Astrocyte of the spinal cord (primary cell): ENCODE measurements around the gene DOCK3.

Experiments
- DNase-seq: peaks from one replicate; pipeline ENCODE4 v3.0.0; 2011; ENCODE audit warnings: low read depth, low spot score
- H3K4me3 ChIP-seq: 2 replicates; pipeline ENCODE4 v1.5.1; 2011; ENCODE audit warnings: low read depth, mild to moderate bottlenecking, low read length, moderate library complexity
- in situ Hi-C: cut with HindIII; loops from 2 replicates; pipeline ENCODE4 v1.10.0; 2017; ENCODE audit warnings: low sequenced_read_pairs
- TF ChIP-seq, protein P1 (sequence below): IDR thresholded peaks from 2 replicates; pipeline ENCODE4 v1.5.1; 2012; ENCODE audit warnings: low read depth, mild to moderate bottlenecking, low read length, inconsistent platforms

Gene DOCK3

DNA sequence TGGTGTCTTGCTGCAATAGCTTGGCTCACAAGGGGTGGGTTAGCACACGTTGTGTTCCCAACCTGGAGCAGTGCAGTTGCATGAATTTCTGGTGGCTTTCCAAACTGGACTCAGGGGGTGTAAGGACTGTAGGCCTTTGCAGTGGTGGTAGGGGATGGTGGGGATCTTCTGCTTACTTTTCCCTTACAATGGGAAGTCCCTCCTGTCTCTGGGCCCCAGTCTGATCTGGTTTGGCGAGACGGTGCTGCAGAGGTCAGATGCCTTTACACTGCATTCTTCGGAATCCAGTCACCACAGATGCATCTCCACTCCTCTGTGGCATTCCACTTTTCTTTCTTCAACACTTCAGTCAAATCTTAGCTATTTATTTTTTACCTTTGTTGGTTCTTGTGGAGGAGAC is 132.1 kb downstream of the DOCK3 start:
- no peak overlapping the region for H3K4me3 ChIP-seq
- TF ChIP-seq, protein P1, sequence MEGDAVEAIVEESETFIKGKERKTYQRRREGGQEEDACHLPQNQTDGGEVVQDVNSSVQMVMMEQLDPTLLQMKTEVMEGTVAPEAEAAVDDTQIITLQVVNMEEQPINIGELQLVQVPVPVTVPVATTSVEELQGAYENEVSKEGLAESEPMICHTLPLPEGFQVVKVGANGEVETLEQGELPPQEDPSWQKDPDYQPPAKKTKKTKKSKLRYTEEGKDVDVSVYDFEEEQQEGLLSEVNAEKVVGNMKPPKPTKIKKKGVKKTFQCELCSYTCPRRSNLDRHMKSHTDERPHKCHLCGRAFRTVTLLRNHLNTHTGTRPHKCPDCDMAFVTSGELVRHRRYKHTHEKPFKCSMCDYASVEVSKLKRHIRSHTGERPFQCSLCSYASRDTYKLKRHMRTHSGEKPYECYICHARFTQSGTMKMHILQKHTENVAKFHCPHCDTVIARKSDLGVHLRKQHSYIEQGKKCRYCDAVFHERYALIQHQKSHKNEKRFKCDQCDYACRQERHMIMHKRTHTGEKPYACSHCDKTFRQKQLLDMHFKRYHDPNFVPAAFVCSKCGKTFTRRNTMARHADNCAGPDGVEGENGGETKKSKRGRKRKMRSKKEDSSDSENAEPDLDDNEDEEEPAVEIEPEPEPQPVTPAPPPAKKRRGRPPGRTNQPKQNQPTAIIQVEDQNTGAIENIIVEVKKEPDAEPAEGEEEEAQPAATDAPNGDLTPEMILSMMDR, result no peak
- in situ Hi-C loops, result no loop called here
- DNase-seq, result no peak

DNA sequence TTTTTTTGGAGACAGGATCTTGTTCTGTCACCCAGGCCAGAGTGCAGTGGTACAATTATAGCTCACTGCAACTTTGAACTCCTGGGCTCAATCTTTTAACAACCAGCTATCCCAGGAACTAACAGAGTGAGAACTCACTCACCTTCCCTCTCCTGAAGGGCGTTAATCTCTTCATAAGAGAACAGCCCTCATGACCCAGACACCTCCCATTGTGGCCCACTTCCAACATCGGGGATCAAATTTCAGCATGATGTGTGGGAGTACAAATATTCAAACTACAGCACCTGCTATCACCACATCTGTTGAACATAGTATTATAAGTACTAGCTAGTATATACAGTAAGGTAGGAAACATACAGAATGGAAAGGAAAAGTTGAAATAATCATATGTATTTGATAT is 132.5 kb downstream of the DOCK3 start:
- DNase-seq, result no peak
- no peak overlapping the region for H3K4me3 ChIP-seq
- TF ChIP-seq, protein P1, result no peak
- in situ Hi-C loops, result no loop called here

GRCh38 chr3:50811893-50812292 is 137.2 kb downstream of the DOCK3 start:
- no peak overlapping the region for H3K4me3 ChIP-seq
- in situ Hi-C loops, result no loop called here
- no peak for DNase-seq
- TF ChIP-seq, protein P1, result no peak

GRCh38 chr3:50815844-50816243 is 141.1 kb downstream of the DOCK3 start:
- H3K4me3 ChIP-seq, result no peak overlapping the region
- in situ Hi-C loops, result no loop called here
- TF ChIP-seq, protein P1, result no peak
- DNase-seq, result no peak

DNA sequence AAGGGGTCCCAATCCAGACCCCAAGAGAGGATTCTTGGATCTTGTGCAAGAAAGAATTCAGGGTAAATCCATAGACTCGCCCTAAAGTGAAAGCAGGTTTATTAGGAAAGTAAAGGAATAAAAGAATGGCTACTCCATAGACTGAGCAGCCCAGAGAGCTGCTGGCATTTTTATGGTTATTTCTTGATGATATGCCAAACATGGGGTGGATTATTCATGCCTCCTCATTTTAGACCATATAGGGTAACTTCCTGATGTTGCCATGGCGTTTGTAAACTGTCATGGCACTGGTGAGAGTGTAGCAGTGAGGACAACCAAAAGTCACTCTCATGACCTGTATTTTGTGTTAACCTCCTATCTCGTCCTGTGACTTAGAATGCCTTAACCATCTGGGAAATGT is 142.2 kb downstream of the DOCK3 start:
- H3K4me3 ChIP-seq, result no peak overlapping the region
- in situ Hi-C loops, result no loop called here
- no peak for DNase-seq
- TF ChIP-seq, protein P1, result no peak

DNA sequence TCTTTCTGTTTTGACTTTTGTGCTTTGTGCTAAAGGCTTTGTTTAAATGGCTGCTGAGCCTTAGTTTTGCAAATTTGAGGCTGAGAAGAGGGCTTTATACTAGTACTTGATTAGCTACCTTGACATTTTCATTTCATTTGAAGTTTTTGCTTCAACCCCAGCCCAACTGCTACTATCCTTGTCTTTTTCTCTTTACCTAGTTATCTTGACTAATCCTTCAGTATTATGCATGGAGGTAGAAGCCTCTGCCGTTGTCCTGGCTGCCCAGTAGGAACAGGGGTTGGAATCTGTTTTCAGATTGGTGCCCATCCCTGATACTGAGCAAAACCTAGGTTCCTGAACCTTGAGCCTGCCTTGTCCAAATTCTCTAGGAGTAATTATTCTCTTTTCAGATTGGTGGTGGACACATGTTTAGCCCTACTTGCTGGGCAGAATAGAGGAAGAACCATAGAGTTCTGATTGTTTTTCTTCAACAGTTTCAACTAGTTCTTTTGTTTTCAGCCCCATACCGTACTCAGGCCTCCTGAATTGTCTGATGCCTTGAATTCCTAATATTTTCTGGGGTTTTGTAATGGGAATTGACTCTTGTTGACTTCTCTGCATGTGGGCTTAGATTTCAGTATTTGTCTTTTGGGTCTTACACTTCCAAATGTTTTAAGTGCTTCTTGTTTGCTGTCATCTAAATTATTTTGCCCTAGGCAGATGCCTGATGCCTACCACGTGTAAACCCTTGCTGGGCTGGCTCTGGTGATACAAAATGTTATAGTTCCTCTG is 143.2 kb downstream of the DOCK3 start:
- TF ChIP-seq, protein P1, result no peak
- no peak overlapping the region for H3K4me3 ChIP-seq
- no peak for DNase-seq
- in situ Hi-C loops, result no loop called here

DNA sequence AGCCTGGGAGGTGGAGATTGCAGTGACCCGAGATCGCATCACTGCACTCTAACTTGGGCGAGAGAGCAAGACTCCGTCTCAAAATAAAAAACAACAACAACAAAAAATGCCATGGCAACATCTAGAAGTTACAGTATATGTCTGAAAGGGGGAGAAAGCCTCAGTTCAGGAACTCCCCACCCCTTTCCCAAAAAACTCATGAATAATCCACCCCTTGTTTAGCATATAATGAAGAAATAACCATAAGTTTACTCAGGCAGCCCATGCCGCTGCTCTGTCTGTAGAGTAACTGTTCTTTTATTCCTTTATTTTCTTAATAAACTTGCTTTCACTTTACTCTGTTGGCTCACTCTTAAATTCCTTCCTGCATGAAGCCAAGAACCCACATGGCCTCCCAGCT is 145.2 kb downstream of the DOCK3 start:
- no peak for DNase-seq
- in situ Hi-C loops, result no loop called here
- TF ChIP-seq, protein P1, result no peak
- H3K4me3 ChIP-seq, result no peak overlapping the region
